ENCODE data around the gene TMEM98.
"Not testable (repeated sequence)": the region's sequence is repeated elsewhere in the genome, so short reads cannot be mapped to it uniquely, and the experiment has no call there.

The TMEM98 gene

GRCh38 chr17:32926183-32926582 is 1.8 kb upstream of the TMEM98 start:
- peaks cover 2% of the 10 kb centered on the region for H3K4me1 Mint-ChIP-seq (ENCODE audit: low read depth)
- no peaks in the 10 kb centered on the region for H3K9me3 Mint-ChIP-seq
- peaks cover 29% of the 10 kb centered on the region for H3K27me3 Mint-ChIP-seq (ENCODE audit: low read depth)
- H3K4me3 Mint-ChIP-seq, result no peak overlapping the region
- no peaks in the 10 kb centered on the region for H3K36me3 Mint-ChIP-seq (ENCODE audit: low read depth)
- no peak overlapping the region for H3K27ac Mint-ChIP-seq

- not testable (repeated sequence) for H3K4me3 Mint-ChIP-seq; H3K36me3 Mint-ChIP-seq (ENCODE audit: low read depth); H3K4me1 Mint-ChIP-seq (ENCODE audit: low read depth); H3K27ac Mint-ChIP-seq; H3K9me3 Mint-ChIP-seq
- peaks cover 29% of the 10 kb centered on the region for H3K27me3 Mint-ChIP-seq (ENCODE audit: low read depth)
Measured at GRCh38 chr17:32926789-32927188, 1.2 kb upstream of the TMEM98 start.

GRCh38 chr17:32927201-32927723 is 691 bp upstream of the TMEM98 start:
- H3K27me3 Mint-ChIP-seq (ENCODE audit: low read depth), result peaks cover 29% of the 10 kb centered on the region
- peaks cover 2% of the 10 kb centered on the region for H3K4me1 Mint-ChIP-seq (ENCODE audit: low read depth)
- H3K4me3 Mint-ChIP-seq, result peak overlapping the region; percentile 53
- no peaks in the 10 kb centered on the region for H3K9me3 Mint-ChIP-seq
- H3K36me3 Mint-ChIP-seq (ENCODE audit: low read depth), result no peaks in the 10 kb centered on the region
- no peak overlapping the region for H3K27ac Mint-ChIP-seq

GRCh38 chr17:32928586-32929535 is 908 bp downstream of the TMEM98 start:
- no peak overlapping the region for H3K27ac Mint-ChIP-seq
- no peak overlapping the region for H3K4me3 Mint-ChIP-seq
- peaks cover 32% of the 10 kb centered on the region for H3K27me3 Mint-ChIP-seq (ENCODE audit: low read depth)
- peaks cover 2% of the 10 kb centered on the region for H3K4me1 Mint-ChIP-seq (ENCODE audit: low read depth)
- H3K9me3 Mint-ChIP-seq, result no peaks in the 10 kb centered on the region
- H3K36me3 Mint-ChIP-seq (ENCODE audit: low read depth), result no peaks in the 10 kb centered on the region

GRCh38 chr17:32929588-32929987 is 1.6 kb downstream of the TMEM98 start:
- no peak overlapping the region for H3K27ac Mint-ChIP-seq
- H3K4me1 Mint-ChIP-seq (ENCODE audit: low read depth), result peaks cover 2% of the 10 kb centered on the region
- H3K9me3 Mint-ChIP-seq, result no peaks in the 10 kb centered on the region
- peaks cover 30% of the 10 kb centered on the region for H3K27me3 Mint-ChIP-seq (ENCODE audit: low read depth)
- no peak overlapping the region for H3K4me3 Mint-ChIP-seq
- no peaks in the 10 kb centered on the region for H3K36me3 Mint-ChIP-seq (ENCODE audit: low read depth)

- Mint-ChIP-seq H3K4me3 (no peak overlapping the region), H3K27me3 (ENCODE audit: low read depth) (peaks cover 24% of the 10 kb centered on the region), H3K27ac (no peak overlapping the region), H3K9me3 (no peaks in the 10 kb centered on the region), H3K4me1 (ENCODE audit: low read depth) (peaks cover 2% of the 10 kb centered on the region), H3K36me3 (ENCODE audit: low read depth) (no peaks in the 10 kb centered on the region)
Measured at GRCh38 chr17:32930512-32930911, 2.6 kb downstream of the TMEM98 start.

GRCh38 chr17:32931686-32932085 is 3.7 kb downstream of the TMEM98 start:
- peaks cover 12% of the 10 kb centered on the region for H3K27me3 Mint-ChIP-seq (ENCODE audit: low read depth)

GRCh38 chr17:32933881-32934280 is 5.9 kb downstream of the TMEM98 start:
- Mint-ChIP-seq H3K27me3 (ENCODE audit: low read depth) (peaks cover 5% of the 10 kb centered on the region), H3K4me3 (no peak overlapping the region), H3K27ac (no peak overlapping the region), H3K4me1 (ENCODE audit: low read depth) (no peaks in the 10 kb centered on the region), H3K9me3 (no peaks in the 10 kb centered on the region), H3K36me3 (ENCODE audit: low read depth) (no peaks in the 10 kb centered on the region)

More at GRCh38 chr17:32931686-32932085, 3.7 kb downstream of the TMEM98 start:
- Mint-ChIP-seq H3K4me3 (no peak overlapping the region), H3K36me3 (ENCODE audit: low read depth) (no peaks in the 10 kb centered on the region), H3K4me1 (ENCODE audit: low read depth) (peaks cover 2% of the 10 kb centered on the region), H3K9me3 (no peaks in the 10 kb centered on the region), H3K27ac (no peak overlapping the region)

GRCh38 chr17:32935726-32936125 is 7.8 kb downstream of the TMEM98 start:
- no peaks in the 10 kb centered on the region for H3K4me1 Mint-ChIP-seq (ENCODE audit: low read depth)

GRCh38 chr17:32936186-32936893 is 8.4 kb downstream of the TMEM98 start:
- Mint-ChIP-seq H3K4me3 (no peak overlapping the region), H3K27me3 (ENCODE audit: low read depth) (peaks cover 5% of the 10 kb centered on the region), H3K4me1 (ENCODE audit: low read depth) (no peaks in the 10 kb centered on the region), H3K9me3 (peaks cover 2% of the 10 kb centered on the region), H3K36me3 (ENCODE audit: low read depth) (no peaks in the 10 kb centered on the region), H3K27ac (no peak overlapping the region)

More at GRCh38 chr17:32935726-32936125, 7.8 kb downstream of the TMEM98 start:
- no peak overlapping the region for H3K27ac Mint-ChIP-seq
- peaks cover 5% of the 10 kb centered on the region for H3K27me3 Mint-ChIP-seq (ENCODE audit: low read depth)
- H3K36me3 Mint-ChIP-seq (ENCODE audit: low read depth), result no peaks in the 10 kb centered on the region
- H3K9me3 Mint-ChIP-seq, result no peaks in the 10 kb centered on the region
- H3K4me3 Mint-ChIP-seq, result no peak overlapping the region

- Mint-ChIP-seq H3K9me3 (peaks cover 4% of the 10 kb centered on the region), H3K36me3 (ENCODE audit: low read depth) (no peaks in the 10 kb centered on the region), H3K4me1 (ENCODE audit: low read depth) (no peaks in the 10 kb centered on the region), H3K4me3 (no peak overlapping the region), H3K27me3 (ENCODE audit: low read depth) (peaks cover 5% of the 10 kb centered on the region), H3K27ac (no peak overlapping the region)
Measured at GRCh38 chr17:32936894-32937500, 9.0 kb downstream of the TMEM98 start.

GRCh38 chr17:32940706-32941390 is 12.9 kb downstream of the TMEM98 start:
- no peak overlapping the region for H3K27ac Mint-ChIP-seq
- H3K4me3 Mint-ChIP-seq, result no peak overlapping the region
- H3K27me3 Mint-ChIP-seq (ENCODE audit: low read depth), result peaks cover 5% of the 10 kb centered on the region
- peaks cover 4% of the 10 kb centered on the region for H3K9me3 Mint-ChIP-seq
- no peaks in the 10 kb centered on the region for H3K4me1 Mint-ChIP-seq (ENCODE audit: low read depth)
- H3K36me3 Mint-ChIP-seq (ENCODE audit: low read depth), result no peaks in the 10 kb centered on the region

GRCh38 chr17:32941419-32942032 is 13.6 kb downstream of the TMEM98 start:
- no peaks in the 10 kb centered on the region for H3K4me1 Mint-ChIP-seq (ENCODE audit: low read depth)
- H3K27ac Mint-ChIP-seq, result no peak overlapping the region
- peaks cover 4% of the 10 kb centered on the region for H3K9me3 Mint-ChIP-seq
- no peak overlapping the region for H3K4me3 Mint-ChIP-seq
- no peaks in the 10 kb centered on the region for H3K36me3 Mint-ChIP-seq (ENCODE audit: low read depth)
- peaks cover 9% of the 10 kb centered on the region for H3K27me3 Mint-ChIP-seq (ENCODE audit: low read depth)

GRCh38 chr17:32943206-32943605 is 15.3 kb downstream of the TMEM98 start:
- no peak overlapping the region for H3K4me3 Mint-ChIP-seq
- H3K9me3 Mint-ChIP-seq, result peaks cover 4% of the 10 kb centered on the region
- H3K4me1 Mint-ChIP-seq (ENCODE audit: low read depth), result no peaks in the 10 kb centered on the region
- H3K27ac Mint-ChIP-seq, result no peak overlapping the region
- H3K36me3 Mint-ChIP-seq (ENCODE audit: low read depth), result no peaks in the 10 kb centered on the region
- H3K27me3 Mint-ChIP-seq (ENCODE audit: low read depth), result peaks cover 15% of the 10 kb centered on the region
